GM19025 (cell line): Measurements from ENCODE around the gene GSAP.
"Not testable (repeated sequence)": the region's sequence is repeated elsewhere in the genome, so short reads cannot be mapped to it uniquely, and the experiment has no call there.

Experiments used
- ATAC-seq: cut with Tn5 transposase; IDR thresholded peaks from one replicate; pipeline ENCODE4 v1.9.1; 2021; ENCODE audit warnings: mild to moderate bottlenecking, low read depth, moderate library complexity; ENCODE audit not compliant: unreplicated experiment

GSAP gene

DNA sequence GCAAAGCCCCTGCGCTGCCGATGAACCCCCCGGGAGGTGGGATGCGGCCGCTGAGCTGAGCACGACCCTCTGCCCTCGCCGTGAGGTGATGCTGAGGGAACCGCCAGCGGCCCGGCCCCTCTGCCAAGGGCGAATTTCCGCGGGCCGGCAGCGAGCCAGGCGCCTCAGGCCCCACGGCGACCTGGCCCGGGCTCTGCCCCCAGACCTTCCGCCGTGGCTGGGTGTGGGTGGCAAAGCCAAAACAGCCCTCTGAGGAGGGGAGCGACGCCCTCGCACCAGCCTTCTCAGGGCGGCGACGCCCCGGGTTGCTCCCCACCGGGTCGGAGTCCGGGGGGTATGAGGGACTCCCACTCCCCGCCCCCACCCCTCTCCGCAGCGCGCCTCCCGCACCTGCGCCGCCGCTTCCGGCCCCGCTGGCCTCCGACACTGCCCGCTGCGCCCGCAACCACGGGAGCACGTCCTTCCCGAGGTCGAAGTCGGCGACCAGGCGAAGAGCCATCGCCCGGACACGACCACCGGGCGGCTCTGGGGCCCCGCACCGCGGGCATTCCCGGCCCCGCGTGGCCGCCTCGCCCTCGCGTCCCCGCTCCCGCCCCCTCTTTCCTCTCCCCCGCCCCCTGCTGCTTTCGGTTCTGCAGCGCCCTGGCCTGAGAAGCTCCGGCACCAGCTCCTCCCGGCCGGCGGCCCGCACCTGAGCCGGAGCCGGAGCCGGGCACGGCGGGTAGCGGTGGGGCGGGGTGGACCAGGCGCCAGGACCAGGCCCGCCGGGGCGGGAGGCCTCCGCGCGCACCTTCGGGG is at the start of gene GSAP:
TSS of gene GSAP (minus strand) at position 527 of the 798 bp plus-strand sequence. CDS start at position 499, 28 bp downstream.
- peak; percentile 57 for ATAC-seq

- no peak for ATAC-seq
Observed at GRCh38 chr7:77465256-77465655, 49.1 kb upstream of the GSAP start.

GRCh38 chr7:77464589-77464988 is 48.4 kb upstream of the GSAP start:
- no peak for ATAC-seq

GRCh38 chr7:77463632-77464031 is 47.5 kb upstream of the GSAP start:
- not testable (repeated sequence) for ATAC-seq

DNA sequence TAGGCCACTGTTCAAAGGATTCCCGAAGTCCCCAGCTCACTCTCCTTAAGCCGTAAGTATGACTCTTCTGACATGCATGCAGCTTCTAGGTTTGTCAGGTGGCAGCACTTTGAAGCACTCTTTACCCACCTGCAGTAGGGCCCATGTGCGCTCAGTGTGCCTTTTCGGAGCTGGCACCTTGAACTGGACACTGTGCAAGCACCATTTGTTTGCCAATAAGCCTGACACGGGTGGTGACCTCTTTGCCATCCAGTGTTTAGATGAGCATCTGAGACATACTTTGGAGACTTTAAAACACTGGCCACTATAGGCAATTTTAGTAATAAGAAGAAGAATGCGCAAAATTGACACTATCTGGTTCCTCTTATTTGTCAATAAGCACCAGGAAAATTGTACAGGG is 45.7 kb upstream of the GSAP start:
- no peak for ATAC-seq

DNA sequence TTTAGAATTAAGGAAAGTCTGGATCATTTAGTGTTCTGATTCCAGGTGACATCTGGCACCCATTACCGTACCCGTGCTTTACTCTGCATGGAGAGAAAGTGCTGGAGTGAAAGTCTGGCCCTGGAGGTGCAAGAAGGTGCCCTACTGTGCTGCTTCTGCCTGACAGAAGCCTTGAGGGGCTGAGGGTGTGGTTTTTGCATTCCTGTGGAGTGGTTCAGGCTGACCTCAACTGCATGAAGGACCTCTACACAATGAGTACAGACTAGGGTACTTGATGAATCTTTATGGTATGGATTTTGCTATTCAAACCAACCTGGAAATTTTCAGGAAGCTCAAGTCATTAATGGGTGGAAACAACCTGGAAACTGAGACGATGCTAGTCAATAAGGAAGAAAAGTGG is 45.1 kb upstream of the GSAP start:
- ATAC-seq: no peak

- ATAC-seq: no peak
Observed at GRCh38 chr7:77460057-77460486, 43.9 kb upstream of the GSAP start.

- no peak for ATAC-seq
Observed at GRCh38 chr7:77459311-77459726, 43.2 kb upstream of the GSAP start.

- no peak for ATAC-seq
Observed at GRCh38 chr7:77458786-77459185, 42.6 kb upstream of the GSAP start.

- ATAC-seq: no peak
Observed at GRCh38 chr7:77457779-77458178, 41.6 kb upstream of the GSAP start.

GRCh38 chr7:77456696-77457095 is 40.5 kb upstream of the GSAP start:
- ATAC-seq: no peak

GRCh38 chr7:77455321-77455720 is 39.2 kb upstream of the GSAP start:
- ATAC-seq: no peak

- ATAC-seq: no peak
Observed at GRCh38 chr7:77454802-77455201, 38.7 kb upstream of the GSAP start.

DNA sequence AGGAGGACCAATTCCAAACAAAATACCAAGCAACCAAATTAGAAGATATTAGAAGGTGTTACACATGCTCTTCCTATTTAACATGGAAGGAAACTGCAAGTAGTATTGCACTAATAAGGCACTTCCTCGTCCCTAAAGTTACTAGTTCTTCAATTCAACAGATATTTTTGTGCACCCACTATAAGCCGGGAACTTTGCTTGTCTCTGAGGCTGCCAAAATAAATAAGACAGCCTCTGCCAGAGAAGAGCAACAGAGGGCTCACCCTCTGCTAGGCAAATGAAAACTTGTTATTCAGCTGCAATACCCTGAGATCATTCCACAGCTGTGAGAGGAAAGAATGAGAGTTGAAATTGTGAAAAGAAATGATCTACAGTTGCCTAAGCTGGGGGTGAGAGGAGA is 37.4 kb upstream of the GSAP start:
- no peak for ATAC-seq

DNA sequence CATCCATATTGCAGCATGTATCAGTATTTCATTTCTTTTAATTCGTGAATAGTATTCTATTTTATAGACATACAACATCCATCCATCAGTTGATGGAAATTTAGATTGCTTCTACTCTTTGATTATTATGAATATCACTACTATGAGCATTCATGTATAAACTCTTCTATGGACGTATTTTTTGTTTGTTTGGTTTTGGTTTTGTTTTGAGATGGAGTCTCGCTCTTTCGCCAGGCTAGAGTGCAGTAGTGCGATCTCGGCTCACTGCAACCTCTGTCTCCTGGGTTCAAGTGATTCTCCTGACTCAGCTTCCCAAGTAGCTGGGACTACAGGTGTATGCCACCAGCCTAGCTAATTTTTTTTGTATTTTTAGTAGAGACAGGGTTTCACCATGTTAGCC is 35.8 kb upstream of the GSAP start:
- peak; percentile 63 for ATAC-seq

DNA sequence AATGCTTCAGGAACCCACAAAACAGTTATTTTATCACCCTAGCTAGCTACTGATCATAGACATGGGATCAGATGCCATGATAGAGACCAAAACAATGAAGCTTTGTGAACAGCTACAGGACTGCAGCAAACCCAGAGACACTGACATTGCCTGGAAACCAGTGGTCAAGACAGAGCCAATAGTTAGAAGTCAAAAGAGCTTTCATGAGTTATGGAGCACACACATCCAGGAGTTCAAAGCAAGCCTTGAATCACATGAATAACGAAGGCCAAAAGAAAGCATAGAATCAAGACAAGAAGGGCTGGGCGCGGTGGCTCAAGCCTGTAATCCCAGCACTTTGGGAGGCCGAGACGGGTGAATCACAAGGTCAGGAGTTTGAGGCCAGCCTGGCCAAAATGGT is 34.5 kb upstream of the GSAP start:
- ATAC-seq: no peak

GRCh38 chr7:77450054-77450453 is 33.9 kb upstream of the GSAP start:
- no peak for ATAC-seq

- no peak for ATAC-seq
Observed at GRCh38 chr7:77447616-77448015, 31.5 kb upstream of the GSAP start.

DNA sequence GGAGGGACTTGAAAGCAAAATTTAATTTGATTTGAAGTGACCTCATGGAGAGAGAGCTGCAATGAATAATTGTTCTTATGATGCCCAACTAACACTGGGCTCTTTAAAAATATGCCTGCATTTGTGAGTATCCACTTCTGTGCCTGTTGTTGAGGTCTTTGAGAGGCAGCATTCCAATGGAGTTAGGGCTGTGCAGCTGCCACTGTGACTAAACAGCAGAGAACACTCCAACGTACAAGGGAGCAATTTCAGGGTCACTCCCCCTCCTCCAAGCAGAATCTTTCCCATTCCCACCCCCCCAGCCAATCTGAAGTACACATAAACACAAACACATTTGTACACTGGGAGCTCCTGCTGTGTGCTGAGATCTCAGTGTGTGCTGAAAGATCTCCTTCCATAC is 28.0 kb upstream of the GSAP start:
- ATAC-seq: no peak

- no peak for ATAC-seq
Observed at GRCh38 chr7:77443042-77443441, 26.9 kb upstream of the GSAP start.

DNA sequence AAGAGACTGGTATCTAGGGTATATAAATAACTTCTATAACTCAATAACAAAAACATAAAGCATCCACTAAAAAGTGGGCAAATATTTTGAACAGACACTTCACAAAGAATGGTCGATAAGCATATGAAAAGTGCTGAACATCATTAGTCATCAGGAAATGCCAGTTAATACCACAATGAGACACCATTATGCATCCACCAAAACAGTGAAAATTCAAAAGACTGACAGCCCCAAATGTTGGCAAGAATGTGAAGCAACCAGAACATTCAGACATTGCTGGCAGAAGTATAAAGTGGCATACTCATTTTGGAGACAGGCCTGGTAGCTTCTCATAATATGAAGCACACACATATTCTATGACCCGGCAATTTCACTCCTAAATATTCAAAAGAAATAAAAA is 26.5 kb upstream of the GSAP start:
- ATAC-seq: no peak

DNA sequence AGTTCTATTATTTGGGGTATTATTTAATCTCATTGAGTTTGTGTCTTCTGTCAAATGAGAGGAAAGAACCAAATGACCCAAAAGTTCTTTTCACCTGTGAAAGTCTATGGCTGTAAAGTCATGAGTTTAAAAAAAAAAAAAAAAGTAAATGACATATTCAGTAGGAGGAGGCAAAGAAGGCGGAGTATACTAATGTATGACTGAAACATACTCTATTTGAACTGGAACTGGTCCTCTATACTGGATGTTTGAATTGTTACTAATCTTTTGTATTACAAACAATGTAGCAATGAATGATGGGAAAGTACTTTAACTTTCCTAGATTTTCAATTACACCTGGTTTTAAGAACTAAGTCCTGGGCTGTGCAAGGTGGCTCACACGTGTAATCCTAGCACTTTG is 24.9 kb upstream of the GSAP start:
- no peak for ATAC-seq

DNA sequence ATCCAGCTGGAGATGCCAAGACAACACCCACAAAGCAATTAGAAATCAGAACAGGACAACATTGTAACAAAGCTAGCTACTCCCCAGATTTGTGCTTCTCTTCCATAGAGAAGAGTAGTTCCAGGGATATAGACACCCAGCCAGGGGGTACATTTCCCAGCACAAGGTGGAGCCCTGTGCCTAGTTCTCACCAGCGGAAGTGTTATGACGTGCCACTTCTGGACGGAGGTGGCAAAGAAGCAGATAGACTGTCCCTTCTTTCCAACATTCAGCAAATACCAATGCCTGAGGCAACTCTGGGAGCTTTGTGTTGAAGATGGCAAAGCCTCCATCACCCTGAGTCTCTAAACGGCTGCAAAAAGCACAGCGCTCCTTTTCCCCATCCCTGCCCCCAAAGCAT is 23.4 kb upstream of the GSAP start:
- ATAC-seq: no peak
